GM23338 (cell line): Measurements from ENCODE around the gene AHI1. TPM values are rescaled to one million over a fixed set of nuclear protein-coding genes. Genes with fewer than 3 reads are reported as not detected.

ENCODE experiments used
- ETS1 ChIP-seq: IDR thresholded peaks from 2 replicates; pipeline ENCODE4 v1.6.1; 2016; ENCODE audit warnings: antibody characterized with exemption
- EZH2phosphoT487 ChIP-seq: fragments of 200-600 bp; sonication (generic); IDR thresholded peaks from one replicate; pipeline ENCODE4 v1.8.1; 2018; ENCODE audit warnings: antibody characterized with exemption; ENCODE audit not compliant: unreplicated experiment
- POLR2AphosphoS5 ChIP-seq: IDR thresholded peaks from 2 replicates; pipeline ENCODE4 v1.6.1; 2016; ENCODE audit warnings: antibody characterized with exemption, low read depth
- REST ChIP-seq: IDR thresholded peaks from one replicate; pipeline ENCODE4 v1.6.1; 2018; ENCODE audit warnings: antibody characterized with exemption; ENCODE audit not compliant: unreplicated experiment
- ZNF331 ChIP-seq: fragments of 250-450 bp; sonication (Bioruptor Pico); IDR thresholded peaks from 2 replicates; pipeline ENCODE4 v1.5.0; 2020; ENCODE audit warnings: low read depth, mild to moderate bottlenecking, moderate library complexity
- ZNF462 ChIP-seq: fragments of 250-450 bp; sonication (Bioruptor Pico); IDR thresholded peaks from 2 replicates; pipeline ENCODE4 v1.5.0; 2020; ENCODE audit warnings: mild to moderate bottlenecking, moderate library complexity
- polyA plus RNA-seq: library from polyadenylated mRNA; unstranded; fragments of >200 nt; fragmentation: Nextera tagmentation; extraction: Ambion mirVana; gene quantifications from 2 replicates; pipeline ENCODE4 v1.2.1, GENCODE V29; 2016
- total RNA-seq: library from RNA; depleted of rRNA; stranded (reverse); fragments of >200 nt; shearing (Covaris generic); gene quantifications from 2 replicates; pipeline ENCODE4 v1.2.3, GENCODE V29; 2014

Gene AHI1
- total and polyA plus RNA-seq, 2 experiments from 2014 or later = 19.8 to 72.9 TPM

- TF ChIP-seq ZNF462 (CRISPR knock-in tag) (no peak), REST (no peak), ETS1 (no peak), ZNF331 (CRISPR knock-in tag) (no peak), EZH2phosphoT487 (no peak), POLR2AphosphoS5 (no peak)
These were observed 213.6 kb downstream of the AHI1 start (continued) for GRCh38 chr6:135283926-135284325.
